H1 (cell line): ENCODE data around the gene CFAP97D2. TPM values are rescaled to one million over a fixed set of nuclear protein-coding genes. Genes with fewer than 3 reads are reported as not detected.

Source experiments
- CTCF ChIA-PET: fragments of 300-600 bp; sonication (Branson Sonifier 250); formaldehyde crosslinking; loops from one replicate; lab custom pipeline; 2021; ENCODE audit not compliant: partially characterized antibody; lab: Charles Lee
- POLR2A ChIA-PET: fragments of 300-600 bp; sonication (Branson Sonifier 250); formaldehyde crosslinking; loops from one replicate; lab custom pipeline; 2021; ENCODE audit warnings: inconsistent platforms; ENCODE audit not compliant: partially characterized antibody; lab: Charles Lee
- DNase-seq, 2 experiments: peaks; one replicate each; pipeline versions ENCODE4 v3.0.0 to v3.0.0-alpha.2; 2010 to 2022; ENCODE audit warnings: low spot score in 2 of 2, low read depth in 1 of 2, mixed read lengths in 1 of 2
- FAIRE-seq: peaks from 2 replicates; lab custom pipeline; 2011; peaks lifted over from hg19 to GRCh38; lab: Jason Lieb, UNC
- H2AFZ ChIP-seq: 2 replicates; pipeline ENCODE4 v1.8.1; 2012; ENCODE audit warnings: low read length, inconsistent platforms
- H2AK5ac ChIP-seq: 2 replicates; pipeline ENCODE4 v1.6.1; 2013; ENCODE audit warnings: low read depth, low read length
- H2BK120ac ChIP-seq: replicated peaks from 2 replicates; pipeline ENCODE3; 2013; ENCODE audit warnings: low read depth, low read length, inconsistent platforms
- H2BK12ac ChIP-seq: 2 replicates; pipeline ENCODE4 v1.6.1; 2013; ENCODE audit warnings: low read depth, low read length
- H2BK15ac ChIP-seq: 2 replicates; pipeline ENCODE4 v1.6.1; 2013; ENCODE audit warnings: low read length
- H2BK20ac ChIP-seq: 2 replicates; pipeline ENCODE4 v1.6.1; 2013; ENCODE audit warnings: low read length
- H2BK5ac ChIP-seq: 2 replicates; pipeline ENCODE4 v1.6.1; 2013; ENCODE audit warnings: low read depth, low read length
- H3K14ac ChIP-seq: 2 replicates; pipeline ENCODE4 v1.6.1; 2013; ENCODE audit warnings: inconsistent platforms; ENCODE audit not compliant: insufficient read length
- H3K18ac ChIP-seq: 2 replicates; pipeline ENCODE4 v1.6.1; 2013; ENCODE audit warnings: low read length; ENCODE audit errors: extremely low read depth
- H3K23ac ChIP-seq: 2 replicates; pipeline ENCODE4 v1.6.1; 2013; ENCODE audit warnings: inconsistent platforms; ENCODE audit not compliant: insufficient read length
- H3K23me2 ChIP-seq: 2 replicates; pipeline ENCODE4 v1.6.1; 2013; ENCODE audit warnings: low read depth, low read length
- H3K27ac ChIP-seq: 2 replicates; pipeline ENCODE4 v1.6.1; 2011; ENCODE audit warnings: low read depth, low read length, inconsistent platforms
- H3K27me3 ChIP-seq, 4 experiments: replicated peaks in 1 of 4; 1 replicate in 1 of 4; 2 replicates in 3 of 4; pipeline versions ENCODE4 v1.6.1 to v1.8.1; 2011 to 2013; ENCODE audit warnings: low read length in 3 of 4, mild to moderate bottlenecking in 3 of 4, inconsistent platforms in 2 of 4, mixed read lengths in 2 of 4, moderate library complexity in 1 of 4; ENCODE audit not compliant: control insufficient read depth in 3 of 4, insufficient read depth in 3 of 4; ENCODE audit errors: extremely low read depth in 1 of 4
- H3K36me3 ChIP-seq, 4 experiments: 2 replicates each; pipeline versions ENCODE4 v1.6.1 to v1.8.1; 2011 to 2013; ENCODE audit warnings: mild to moderate bottlenecking in 4 of 4, low read length in 3 of 4, moderate library complexity in 2 of 4, control low read depth in 1 of 4, inconsistent platforms in 1 of 4; ENCODE audit not compliant: insufficient read depth in 4 of 4, control insufficient read depth in 2 of 4
- H3K4ac ChIP-seq: replicated peaks from 2 replicates; pipeline ENCODE3; 2013; ENCODE audit warnings: low read length, low read depth, mixed read lengths, inconsistent platforms; ENCODE audit not compliant: insufficient read length
- H3K4me1 ChIP-seq, 4 experiments: replicated peaks in 1 of 4; 1 replicate in 1 of 4; 2 replicates in 3 of 4; pipeline versions ENCODE4 v1.6.1 to v1.8.1; 2011 to 2013; ENCODE audit warnings: low read length in 3 of 4, inconsistent platforms in 2 of 4, mixed read lengths in 1 of 4; ENCODE audit not compliant: insufficient read depth in 4 of 4, control insufficient read depth in 3 of 4
- H3K4me2 ChIP-seq, 2 experiments: 2 replicates each; pipeline versions ENCODE4 v1.6.1 to v1.8.1; 2011 to 2013; ENCODE audit warnings: low read depth in 2 of 2, low read length in 2 of 2, control low read depth in 1 of 2, inconsistent platforms in 1 of 2, mild to moderate bottlenecking in 1 of 2; ENCODE audit not compliant: insufficient read depth in 1 of 2
- H3K4me3 ChIP-seq, 4 experiments: fragments of 200-600, 300-600 bp in 1 of 4; sonication (generic), shearing (Covaris generic), sonication (Bioruptor Twin) in 1 of 4; 2 replicates each; pipeline versions ENCODE4 v1.5.1 to v1.8.1; 2011 to 2016; ENCODE audit warnings: low read length in 4 of 4, low read depth in 3 of 4, control low read depth in 2 of 4, inconsistent platforms in 2 of 4, mild to moderate bottlenecking in 2 of 4, mixed read lengths in 1 of 4, moderate library complexity in 1 of 4; ENCODE audit not compliant: insufficient read depth in 2 of 4; ENCODE audit errors: extremely low read depth in 1 of 4
- H3K56ac ChIP-seq: replicated peaks from 2 replicates; pipeline ENCODE3; 2013; ENCODE audit warnings: low read depth, mild to moderate bottlenecking, mixed read lengths, low read length, inconsistent platforms; ENCODE audit not compliant: insufficient read length
- H3K79me1 ChIP-seq: 2 replicates; pipeline ENCODE4 v1.6.1; 2013; ENCODE audit warnings: low read depth, low read length, control low read depth
- H3K79me2 ChIP-seq, 2 experiments: 2 replicates each; pipeline versions ENCODE4 v1.6.1 to v1.8.1; 2012 to 2013; ENCODE audit warnings: low read length in 2 of 2, mild to moderate bottlenecking in 2 of 2, inconsistent platforms in 1 of 2; ENCODE audit not compliant: insufficient read depth in 2 of 2, control insufficient read depth in 1 of 2
- H3K9ac ChIP-seq, 4 experiments: replicated peaks in 1 of 4; 1 replicate in 1 of 4; 2 replicates in 3 of 4; pipeline versions ENCODE4 v1.6.1 to v1.8.1; 2011 to 2013; ENCODE audit warnings: low read depth in 3 of 4, low read length in 3 of 4, control low read depth in 2 of 4, mild to moderate bottlenecking in 2 of 4, moderate library complexity in 2 of 4, inconsistent platforms in 1 of 4; ENCODE audit errors: extremely low read depth in 1 of 4
- H3K9me3 ChIP-seq, 2 experiments: 2 replicates each; pipeline versions ENCODE4 v1.6.1 to v1.8.1; 2012 to 2013; ENCODE audit warnings: mild to moderate bottlenecking in 2 of 2, moderate library complexity in 2 of 2, control low read depth in 1 of 2, inconsistent platforms in 1 of 2, low read depth in 1 of 2, low read length in 1 of 2, mixed read lengths in 1 of 2; ENCODE audit not compliant: insufficient read depth in 2 of 2
- H4K20me1 ChIP-seq, 2 experiments: replicated peaks in 1 of 2; 2 replicates each; pipeline versions ENCODE3 to v1.8.1; 2011 to 2013; ENCODE audit warnings: inconsistent platforms in 2 of 2, low read length in 2 of 2, mild to moderate bottlenecking in 1 of 2; ENCODE audit not compliant: insufficient read depth in 2 of 2, control insufficient read depth in 1 of 2
- H4K5ac ChIP-seq: 2 replicates; pipeline ENCODE4 v1.6.1; 2013; ENCODE audit warnings: low read length, low read depth, mixed read lengths, inconsistent platforms; ENCODE audit not compliant: insufficient read length
- H4K8ac ChIP-seq: 2 replicates; pipeline ENCODE4 v1.8.0; 2013; ENCODE audit warnings: mild to moderate bottlenecking, moderate library complexity, low read length, inconsistent platforms; ENCODE audit not compliant: insufficient read depth; ENCODE audit errors: extremely low read depth
- H4K91ac ChIP-seq: replicated peaks from 2 replicates; pipeline ENCODE3; 2013; ENCODE audit warnings: low read length, mixed read lengths, inconsistent platforms; ENCODE audit not compliant: insufficient read length
- ASH2L ChIP-seq: fragments of 200-600, 300-600 bp; sonication (generic); IDR thresholded peaks from one replicate; pipeline ENCODE4 v1.7.1; 2017; ENCODE audit warnings: low read length
- ATF3 ChIP-seq: IDR thresholded peaks from 2 replicates; pipeline ENCODE4 v1.6.1; 2011; ENCODE audit warnings: low read depth, mild to moderate bottlenecking, low read length; ENCODE audit not compliant: insufficient read depth
- BACH1 ChIP-seq: IDR thresholded peaks from 2 replicates; pipeline ENCODE4 v1.6.1; 2012; ENCODE audit warnings: low read length, improper control_type of control experiment
- KDM4A ChIP-seq: IDR thresholded peaks from one replicate; pipeline ENCODE4 v1.7.1; 2012; ENCODE audit warnings: low read depth, mild to moderate bottlenecking, moderate library complexity, low read length, inconsistent platforms; ENCODE audit not compliant: severe bottlenecking
- MAX ChIP-seq: IDR thresholded peaks from 2 replicates; pipeline ENCODE4 v1.6.1; 2012; ENCODE audit warnings: inconsistent platforms
- POLR2AphosphoS5 ChIP-seq: IDR thresholded peaks from 2 replicates; pipeline ENCODE4 v1.6.1; 2011; ENCODE audit warnings: low read depth, low read length
- RBBP5 ChIP-seq: IDR thresholded peaks from 2 replicates; pipeline ENCODE4 v1.7.1; 2012; ENCODE audit warnings: low read depth, mild to moderate bottlenecking, inconsistent platforms, low read length, moderate library complexity, borderline replicate concordance
- SIN3A ChIP-seq, 2 experiments: IDR thresholded peaks in 1 of 2; conservative IDR thresholded peaks in 1 of 2; 2 replicates each; pipeline ENCODE4 v1.6.1; 2011 to 2012; ENCODE audit warnings: low read length in 2 of 2, improper control_type of control experiment in 1 of 2, low read depth in 1 of 2, mild to moderate bottlenecking in 1 of 2
- SUZ12 ChIP-seq: fragments of 200-600 bp; sonication (generic); IDR thresholded peaks from 2 replicates; pipeline ENCODE4 v1.6.1; 2012; ENCODE audit warnings: mild to moderate bottlenecking, inconsistent platforms, low read length, moderate library complexity, mixed read lengths
- WGBS, 2 experiments: shearing (Covaris generic) in 1 of 2; methylation state at CpG; one replicate each; pipeline versions ENCODE4 v1.1.6 to v1.1.7; 2013 to 2015; ENCODE audit warnings: low lambda C conversion rate in 2 of 2, mixed read lengths in 2 of 2, inconsistent platforms in 1 of 2, low coverage in 1 of 2, missing lambda C conversion rate in 1 of 2; ENCODE audit not compliant: insufficient replicate concordance in 2 of 2, insufficient coverage in 1 of 2, insufficient read length in 1 of 2; ENCODE audit errors: extremely low coverage in 1 of 2, missing lambda C conversion rate in 1 of 2; 5-methylcytosine and 5-hydroxymethylcytosine counted together
- polyA plus RNA-seq, 7 experiments: library from polyadenylated mRNA; depleted of rRNA in 3 of 7; stranded (reverse) in 5 of 7; unstranded in 2 of 7; fragments of >200 nt in 5 of 7; fragments of 200-250 nt in 2 of 7; gene quantifications; 1 replicate in 5 of 7; 2 replicates in 1 of 7; 4 replicates in 1 of 7; pipeline versions ENCODE4 v1.2.1 to v1.2.3, GENCODE V29; 2011 to 2013; ENCODE audit warnings: missing spikeins in 2 of 7, mixed read lengths in 2 of 7
- total RNA-seq: library from RNA; stranded (reverse); fragmentation: NEBNext Ultra II Directional; extraction: Animal tissue kit (Norgen Biotek cat#: 25700); gene quantifications from 2 replicates; pipeline ENCODE4 v1.2.1, GENCODE V29; 2021

The CFAP97D2 gene
- total and polyA plus RNA-seq, 2 of the 8 experiments (the other 6 are each of a cell fraction or from before 2014, with no cell fraction given), result not detected

- H3K27ac ChIP-seq, result no peak overlapping the region
- peak overlapping the region; percentile 51 for H4K8ac ChIP-seq
- H3K4ac ChIP-seq, result peak overlapping the region; percentile 40
- FAIRE-seq (no peak), DNase-seq (no peak)
- H2BK15ac ChIP-seq, result no peak overlapping the region; the same call in 1 of the 2 replicates
- WGBS, 2 experiments, result 4% methylated on average over 60 of the region's 95 CpGs; no CpG with 5 or more reads in 1 of the 2 experiments
- no peak overlapping the region for H2BK120ac ChIP-seq
- peak overlapping the region; percentile 96 for H2AK5ac ChIP-seq
- peak overlapping the region; percentile 96 to 98 for H3K4me2 ChIP-seq
- no peak overlapping the region for H3K14ac ChIP-seq
- peaks cover 20% of the 10 kb centered on the region for H3K23me2 ChIP-seq
- peak overlapping the region; percentile 81; the same call in 1 of the 2 replicates for H2BK5ac ChIP-seq
- H4K91ac ChIP-seq, result peak overlapping the region; percentile 73
- POLR2A ChIA-PET, result interaction anchor here (1.2 to 1.4 kb wide), 2 partner anchors 11 to 66 kb away, joined by 3 to 5 read pairs; no protein-coding TSS in a partner anchor
- no peaks in the 10 kb centered on the region for H3K9me3 ChIP-seq
- H3K9ac ChIP-seq, result peak overlapping the region in 3 of 4 experiments; percentile 3 to 29 (median 27); a peak in 2 of 7 replicates
- H3K4me1 ChIP-seq, result peaks cover 12 to 35% (median 25%) of the 10 kb centered on the region in 4 experiments
- H2AFZ ChIP-seq, result no peak overlapping the region
- no peaks in the 10 kb centered on the region for H3K36me3 ChIP-seq
- peak overlapping the region; percentile 43 for H3K23ac ChIP-seq
- peak; percentile 14; the same call in 1 of the 2 replicates for TF ChIP-seq BACH1
- no peak for TF ChIP-seq ATF3
- peak; percentile 84 for TF ChIP-seq ASH2L
- TF ChIP-seq RBBP5, result no peak
- TF ChIP-seq SUZ12, result peak; percentile 21; the same call in 1 of the 2 replicates
- TF ChIP-seq KDM4A, result peak; percentile 85
- no peak for TF ChIP-seq POLR2AphosphoS5
- TF ChIP-seq SIN3A (conservative IDR thresholded peaks at IDR 0.05 in 1 of 2, IDR thresholded peaks at IDR 0.05 in 1 of 2; ENCODE audit: low read depth in 1 of 2, low read length in 2 of 2), result 0 out of 4 replicates have a peak, but pooled peaks of 1 of the 2 experiments have one; percentile 11
- TF ChIP-seq MAX, result 0 out of 2 replicates have a peak, but pooled peaks have one; percentile 6
- no peak overlapping the region for H4K5ac ChIP-seq
- H3K27me3 ChIP-seq, result peaks cover 0 to 13% (median 10%) of the 10 kb centered on the region in 4 experiments; a peak in 5 of 7 replicates
- H3K79me1 ChIP-seq, result peaks cover 12% of the 10 kb centered on the region; the same call in 1 of the 2 replicates
- CTCF ChIA-PET, result interaction anchor here (1.8 kb wide), 1 partner anchor 19 kb away, joined by 7 read pairs; no protein-coding TSS in a partner anchor
- peak overlapping the region; percentile 80; the same call in 1 of the 2 replicates for H2BK12ac ChIP-seq
- H3K79me2 ChIP-seq, result peaks cover 0 to 36% of the 10 kb centered on the region in 2 experiments; a peak in 2 of 4 replicates
- peaks cover 2 to 12% of the 10 kb centered on the region in 2 experiments for H4K20me1 ChIP-seq
- H3K56ac ChIP-seq, result peak overlapping the region; percentile 6
- H3K18ac ChIP-seq, result peak overlapping the region; percentile 90
- peak overlapping the region; percentile 48 to 76 (median 71) for H3K4me3 ChIP-seq
- no peak overlapping the region for H2BK20ac ChIP-seq
Measured at GRCh38 chr13:114131583-114132418, 47.3 kb upstream of the CFAP97D2 start.
